ENCODE results near the gene ST8SIA6.
"Not testable (repeated sequence)": the region's sequence is repeated elsewhere in the genome, so short reads cannot be mapped to it uniquely, and the experiment has no call there.

The ST8SIA6 gene

DNA sequence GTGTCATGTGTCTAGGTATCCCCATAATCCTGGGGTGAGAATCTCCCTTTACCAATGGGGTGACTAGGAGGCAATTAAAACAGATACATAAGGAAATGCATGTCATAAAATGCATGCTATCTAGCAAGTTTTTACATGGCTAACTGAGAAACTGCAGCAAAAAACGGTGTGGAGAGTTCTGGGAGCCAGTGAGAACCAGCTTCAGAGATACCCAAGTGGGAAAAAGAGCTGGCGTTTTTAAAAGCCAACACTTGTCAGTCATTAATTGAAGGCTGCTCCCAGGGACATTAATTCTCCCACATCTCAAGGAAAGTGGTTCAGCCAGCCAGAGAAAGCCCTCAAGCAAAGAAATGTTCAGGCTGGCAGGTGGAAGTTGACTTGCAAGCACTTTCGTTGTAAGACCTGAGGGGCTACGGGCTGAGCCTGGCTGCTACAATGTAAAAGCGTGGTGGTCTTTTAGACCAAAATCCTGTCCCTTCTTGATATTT lies 28.1 kb downstream of the ST8SIA6 start:
- DNase-seq (ENCODE audit: low spot score), result no peak

DNA sequence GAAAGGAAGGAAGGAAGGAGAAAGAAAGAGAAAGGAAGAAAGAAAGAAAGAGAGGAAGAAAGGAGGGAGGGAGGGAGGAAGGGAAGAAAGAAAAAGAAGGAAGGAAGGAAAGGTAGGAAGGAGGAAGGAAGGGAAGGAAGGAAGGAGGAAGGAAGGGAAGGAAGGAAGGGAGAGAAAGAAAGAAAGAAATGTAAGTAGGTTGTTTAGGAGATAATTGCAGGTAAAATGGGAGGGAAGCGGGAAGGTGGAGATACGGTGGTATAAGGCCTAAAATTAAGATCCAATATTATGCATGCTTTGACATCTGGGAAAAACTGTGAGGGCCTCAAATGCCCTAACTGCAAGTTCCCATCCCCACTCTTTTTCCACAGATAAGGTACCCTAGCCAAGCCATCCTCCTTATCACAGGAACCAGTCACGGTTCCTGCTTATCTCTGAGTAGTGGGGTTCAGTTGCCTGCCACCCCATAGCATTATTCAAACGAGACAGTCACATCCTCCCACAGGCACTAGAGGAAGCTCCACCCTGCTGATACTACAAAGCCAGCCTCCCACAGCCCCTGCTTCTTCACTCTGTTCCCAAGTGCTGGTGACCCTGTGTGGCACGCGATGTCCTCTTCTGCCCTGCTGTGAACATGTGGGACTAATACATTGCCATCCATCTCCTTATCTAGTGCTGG lies 28.7 kb downstream of the ST8SIA6 start:
- peak; percentile 9 for DNase-seq (ENCODE audit: low spot score)

DNA sequence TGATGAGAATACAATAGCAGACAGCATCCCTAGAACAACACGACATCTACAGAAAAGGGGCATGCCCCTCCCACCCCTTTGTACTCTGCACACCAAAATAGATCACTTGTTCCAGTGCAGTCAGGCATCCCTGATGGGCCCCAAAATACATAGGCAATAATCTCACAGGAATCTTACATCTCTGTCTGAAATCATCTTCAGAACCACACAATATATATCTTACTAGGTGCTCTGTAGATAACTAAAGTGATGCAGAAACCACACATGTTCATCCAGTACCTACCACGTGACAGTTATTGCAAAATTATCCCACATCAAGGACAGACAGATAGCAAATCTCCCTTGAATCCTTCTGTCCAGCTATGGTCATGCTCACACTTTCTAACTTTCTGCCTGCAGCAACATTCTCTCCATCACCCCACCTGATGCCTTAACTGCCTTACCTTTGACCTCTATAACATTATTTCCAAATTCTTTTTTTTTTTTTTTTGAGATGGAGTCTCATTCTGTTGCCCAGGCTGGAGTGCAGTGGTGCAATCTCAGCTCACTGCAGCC lies 30.7 kb downstream of the ST8SIA6 start:
- DNase-seq (ENCODE audit: low spot score), result no peak

DNA sequence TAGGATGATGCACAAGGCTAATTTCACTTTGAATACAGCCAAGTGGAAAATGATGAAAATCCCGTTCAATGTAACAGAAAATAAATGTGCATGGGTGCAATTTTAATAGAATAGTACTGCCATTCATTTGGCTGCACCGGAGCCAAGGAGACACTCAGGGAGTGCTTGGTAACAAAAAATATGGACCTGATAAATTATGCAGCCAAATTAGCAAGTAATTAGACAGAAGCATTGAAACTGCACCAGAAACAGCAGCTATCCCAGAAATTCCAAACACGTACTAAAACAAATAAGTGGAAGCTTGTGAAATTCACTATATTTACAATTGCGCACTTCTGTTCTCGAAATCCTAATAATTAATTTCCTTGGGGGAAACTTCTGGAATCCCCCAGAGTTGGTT lies 31.5 kb downstream of the ST8SIA6 start:
- no peak for DNase-seq (ENCODE audit: low spot score)

DNA sequence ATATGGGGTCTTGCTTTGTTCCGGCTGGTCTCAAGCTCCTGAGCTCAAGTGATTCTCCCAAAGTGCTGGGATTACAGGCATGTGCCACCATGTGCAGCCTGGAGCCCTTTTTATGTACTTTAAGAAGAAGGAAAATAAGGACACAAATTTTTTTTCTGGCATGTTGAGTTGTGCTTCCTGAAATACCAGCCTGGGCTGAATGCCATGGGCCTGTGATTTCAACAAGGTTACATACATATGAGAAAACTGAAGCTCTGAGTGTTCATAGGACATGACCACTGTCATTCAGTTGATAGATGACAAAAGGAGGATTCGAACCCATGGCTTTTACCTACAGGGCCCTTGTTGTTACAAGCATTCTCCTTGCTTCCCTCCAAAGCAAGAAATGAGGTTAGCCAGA lies 36.1 kb downstream of the ST8SIA6 start:
- no peak for DNase-seq (ENCODE audit: low spot score)

DNA sequence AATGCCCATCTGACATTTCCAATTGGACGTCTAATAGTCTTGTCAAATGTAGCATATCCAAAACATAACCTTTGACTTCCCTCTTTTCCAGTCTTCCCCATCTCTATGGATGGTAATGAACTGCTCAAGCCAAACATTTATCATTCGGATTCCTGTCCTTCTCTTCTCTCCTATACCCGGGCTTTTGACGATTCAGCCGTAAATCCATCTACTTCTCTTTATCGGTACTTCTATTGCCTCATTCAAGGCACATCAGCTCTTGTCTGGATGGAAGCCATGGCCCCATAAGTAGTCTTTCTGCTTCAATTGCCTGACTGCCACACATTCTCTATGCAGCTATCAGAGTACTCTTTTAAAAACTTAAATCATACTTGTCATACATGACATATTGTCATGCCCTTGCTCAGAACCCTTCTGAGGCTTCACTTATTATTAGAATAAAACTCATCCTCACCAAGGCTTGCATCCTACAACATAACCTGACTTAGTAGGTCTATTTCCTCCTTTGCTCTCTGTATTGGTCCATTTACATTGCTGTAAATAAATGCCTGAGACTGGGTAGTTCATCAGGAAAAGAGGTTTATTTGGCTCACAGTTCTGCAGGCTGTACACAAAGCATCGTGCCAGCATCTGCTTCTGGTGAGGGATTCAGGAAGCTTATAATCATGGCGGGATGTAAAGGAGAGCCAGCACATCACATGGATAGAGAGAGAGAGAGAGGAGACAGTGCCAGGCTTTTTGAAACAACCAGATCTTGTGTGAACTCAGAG lies 37.8 kb downstream of the ST8SIA6 start:
- DNase-seq (ENCODE audit: low spot score), result no peak

DNA sequence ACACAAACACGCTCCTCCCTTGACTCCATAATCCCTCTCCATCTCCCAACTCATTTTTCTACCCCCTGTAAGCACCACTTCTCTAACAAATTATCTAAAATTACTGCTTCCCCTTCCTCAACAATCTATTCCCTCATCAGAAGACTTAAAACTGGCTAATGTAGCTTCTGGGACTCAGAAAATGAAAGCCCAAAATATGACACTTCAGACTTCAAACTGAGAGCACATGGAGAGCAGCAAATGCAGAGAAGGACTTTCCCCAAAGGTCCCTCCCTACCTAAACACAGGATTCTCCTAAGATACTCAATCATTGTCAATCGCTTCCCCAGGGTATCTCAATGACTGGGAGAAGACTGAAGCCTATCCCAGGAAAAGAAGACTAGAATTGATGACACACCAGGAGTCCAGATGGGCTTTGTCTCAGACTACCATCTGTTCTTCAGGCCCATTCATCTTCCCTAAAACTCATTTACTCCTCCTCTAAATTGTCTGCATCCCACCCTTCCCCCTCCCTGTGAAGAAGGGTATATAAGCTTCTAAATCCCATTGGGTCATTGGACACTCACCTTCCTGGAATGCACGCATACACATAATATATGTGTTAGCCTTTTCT lies 39.2 kb downstream of the ST8SIA6 start:
- no peak for DNase-seq (ENCODE audit: low spot score)

DNA sequence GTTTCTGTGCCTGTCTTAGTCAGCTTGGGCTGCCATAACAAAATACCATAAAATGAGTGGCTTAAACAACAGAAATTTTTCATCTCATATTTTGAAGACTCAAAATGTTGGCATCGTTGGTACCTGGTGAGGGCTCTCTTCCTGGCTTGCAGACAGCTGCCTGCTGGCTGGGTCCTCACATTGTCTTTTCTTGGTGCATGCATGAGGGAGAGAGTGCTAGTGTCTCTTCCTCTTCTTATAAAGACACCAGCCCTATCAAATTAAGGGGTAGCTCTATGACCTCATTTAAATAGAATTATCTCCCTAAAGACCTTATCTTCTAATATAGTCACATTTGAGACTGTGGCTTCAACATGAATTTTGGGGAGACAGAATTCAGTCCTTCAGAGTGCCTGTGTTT lies 39.9 kb downstream of the ST8SIA6 start:
- no peak for DNase-seq (ENCODE audit: low spot score)

DNA sequence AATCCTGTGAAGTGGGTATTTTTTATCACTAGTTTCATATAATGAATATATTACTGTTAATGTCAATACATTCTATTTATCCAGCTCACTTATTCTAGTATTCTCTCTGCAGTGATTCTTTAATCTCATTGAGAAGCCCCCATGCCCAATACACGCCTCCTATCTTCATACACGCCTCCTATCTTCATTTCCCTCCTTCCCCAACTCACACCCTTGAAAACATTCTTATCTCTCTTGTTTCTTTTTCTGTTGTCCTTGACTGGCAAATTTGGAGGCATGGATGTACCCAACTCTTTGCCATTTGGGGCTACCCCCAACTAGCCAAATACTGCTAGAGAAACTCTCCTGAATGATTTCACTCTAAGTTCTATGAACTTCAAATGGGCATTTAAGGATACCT lies 40.5 kb downstream of the ST8SIA6 start:
- DNase-seq (ENCODE audit: low spot score), result no peak

DNA sequence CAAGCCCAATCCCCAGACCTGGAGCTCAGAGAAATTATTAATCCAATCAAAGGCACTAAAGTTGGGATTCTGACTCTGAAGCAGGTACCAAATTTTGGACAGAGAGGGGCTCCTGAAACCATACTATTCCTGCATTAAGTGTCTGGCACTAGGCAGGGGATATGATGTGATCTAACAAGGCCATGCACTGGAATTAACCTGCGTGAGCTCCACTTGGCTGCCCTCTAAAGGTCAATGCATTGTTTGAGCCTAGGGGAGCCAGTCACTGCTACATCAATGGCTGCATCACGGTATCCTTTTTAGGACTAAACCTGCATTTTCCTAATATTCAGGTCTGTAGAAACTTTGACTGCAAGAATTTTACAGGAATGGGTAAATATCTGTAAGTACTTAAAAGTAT lies 42.1 kb downstream of the ST8SIA6 start:
- DNase-seq (ENCODE audit: low spot score), result no peak

DNA sequence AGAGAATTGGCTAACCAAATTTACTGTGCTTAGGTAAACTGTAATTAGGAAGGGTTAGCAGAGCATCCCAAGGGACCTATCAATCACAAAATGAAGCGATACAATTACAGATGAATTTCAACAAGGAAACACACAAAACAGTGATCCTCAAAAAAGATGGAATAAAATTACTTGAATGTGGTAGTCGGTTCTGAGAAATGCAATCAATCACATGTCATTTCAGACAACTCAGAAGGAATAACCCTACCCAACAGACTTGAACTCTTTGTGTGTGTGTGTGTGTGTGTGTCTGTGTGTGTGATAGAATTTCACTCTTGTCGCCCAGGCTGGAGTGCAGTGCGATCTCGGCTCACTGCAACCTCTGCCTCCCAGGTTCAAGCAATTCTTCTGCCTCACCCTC lies 43.5 kb downstream of the ST8SIA6 start:
- DNase-seq (ENCODE audit: low spot score), result no peak

DNA sequence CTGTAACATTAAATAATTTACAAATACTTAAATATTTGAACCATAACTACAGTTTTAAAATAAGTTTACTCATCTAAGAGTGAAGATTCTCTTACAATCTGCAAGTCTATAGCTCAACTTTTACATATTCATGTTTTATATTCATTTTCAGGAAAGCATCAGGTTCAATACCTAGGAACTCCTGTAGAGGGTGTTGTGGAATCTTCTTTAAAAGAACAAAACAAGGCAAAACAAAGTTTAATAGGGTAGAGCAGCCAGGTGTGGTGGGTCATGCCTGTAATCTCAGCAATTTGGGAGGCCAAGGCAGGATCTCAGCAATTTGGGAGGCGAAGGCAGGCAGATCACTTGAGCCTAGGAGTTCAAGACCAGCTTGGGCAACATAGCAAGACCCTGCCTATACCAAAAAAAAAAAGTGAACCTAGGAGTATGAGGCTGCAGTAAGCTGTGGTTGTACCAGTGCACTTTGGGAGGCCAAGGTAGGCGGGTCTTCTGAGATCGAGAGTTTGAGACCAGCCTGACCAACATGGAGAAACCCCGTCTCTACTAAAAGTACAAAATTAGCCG lies 45.1 kb downstream of the ST8SIA6 start:
- peak; percentile 37 for DNase-seq (ENCODE audit: low spot score)

DNA sequence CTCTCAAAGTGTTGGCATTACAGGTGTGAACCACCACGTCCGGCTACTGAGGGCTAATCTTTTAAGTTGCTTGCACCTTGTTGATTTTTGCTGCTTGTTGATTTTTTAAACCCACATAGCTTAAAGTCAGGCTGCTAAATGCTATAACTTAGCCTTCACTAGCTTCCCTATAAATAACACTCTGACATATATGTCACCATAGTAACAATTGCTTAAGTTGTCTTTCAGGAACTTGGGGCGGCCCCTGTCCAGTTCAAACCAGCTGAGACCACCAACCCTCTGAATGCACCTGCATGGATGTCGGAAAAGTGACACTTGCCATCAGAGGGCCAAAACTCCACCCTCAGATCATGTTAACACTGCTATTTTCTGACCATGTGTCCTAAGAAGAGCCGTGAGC lies 47.3 kb downstream of the ST8SIA6 start:
- no peak for DNase-seq (ENCODE audit: low spot score)

DNA sequence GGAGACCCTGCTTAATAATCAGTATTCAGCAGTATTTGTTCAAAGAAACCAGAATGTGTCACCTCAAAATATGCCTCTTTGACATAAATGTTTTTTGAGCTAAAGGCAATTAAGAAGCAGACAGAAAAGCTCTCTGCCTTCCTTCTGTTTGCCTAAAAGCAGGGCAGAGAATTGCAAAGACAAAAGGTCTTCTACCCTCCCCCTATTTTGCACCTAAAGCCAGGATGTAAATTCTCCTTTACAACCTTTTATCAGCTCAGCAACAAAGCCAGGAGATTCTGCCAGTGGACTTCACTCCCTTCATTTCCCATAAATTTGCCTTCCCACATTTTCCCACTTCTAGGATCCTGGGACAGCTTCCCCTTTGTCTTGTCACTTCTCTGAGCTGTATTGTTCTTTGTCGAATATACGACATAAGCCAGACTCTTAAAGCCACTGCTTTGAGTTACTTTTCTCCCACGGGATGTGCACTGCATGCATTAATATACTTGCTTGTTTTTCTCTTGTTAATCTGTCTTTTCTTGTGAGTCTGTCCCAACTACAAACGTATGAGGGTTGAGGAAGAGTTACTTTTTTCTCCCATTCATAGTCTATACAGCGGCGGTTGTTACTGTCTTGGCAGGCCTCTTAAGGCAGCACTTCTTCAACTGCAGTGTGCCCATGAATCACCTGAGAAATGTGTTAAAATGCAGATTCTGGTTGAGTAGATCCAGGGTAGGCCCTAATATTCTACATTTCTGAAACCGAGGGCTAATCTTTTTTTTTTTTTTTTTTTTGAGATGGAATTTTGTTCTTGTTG lies 48.2 kb downstream of the ST8SIA6 start:
- no peak for DNase-seq (ENCODE audit: low spot score)

DNA sequence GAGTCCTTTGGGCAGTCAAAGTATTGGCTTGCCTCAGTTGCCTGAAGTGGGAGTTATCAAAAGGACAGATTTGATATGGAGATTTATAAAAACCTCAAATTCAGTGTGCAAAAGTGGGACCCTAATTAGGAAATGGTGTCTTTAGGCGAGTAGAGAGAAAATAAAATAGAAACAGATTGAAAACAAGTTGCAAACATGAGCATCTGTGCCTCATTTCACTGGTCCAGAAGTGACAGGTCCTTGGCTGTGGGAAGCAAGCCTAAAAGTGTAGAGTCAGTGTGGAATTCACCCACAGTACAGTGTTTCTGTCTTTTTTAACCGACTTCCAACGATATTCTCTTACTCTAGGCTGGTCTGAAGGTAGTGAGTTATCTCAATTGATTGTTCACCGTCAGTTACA lies 51.2 kb downstream of the ST8SIA6 start:
- no peak for DNase-seq (ENCODE audit: low spot score)

DNA sequence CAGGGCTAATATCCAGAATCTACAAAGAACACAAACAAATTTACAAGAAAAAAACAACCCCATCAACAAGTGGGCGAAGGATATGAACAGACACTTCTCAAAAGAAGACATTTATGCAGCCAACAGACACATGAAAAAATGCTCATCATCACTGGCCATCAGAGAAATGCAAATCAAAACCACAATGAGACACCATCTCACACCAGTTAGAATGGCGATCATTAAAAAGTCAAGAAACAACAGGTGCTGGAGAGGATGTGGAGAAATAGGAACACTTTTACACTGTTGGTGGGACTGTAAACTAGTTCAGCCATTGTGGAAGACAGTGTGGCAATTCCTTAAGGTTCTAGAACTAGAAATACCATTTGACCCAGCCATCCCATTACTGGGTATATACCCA lies 52.4 kb downstream of the ST8SIA6 start:
- DNase-seq (ENCODE audit: low spot score), result not testable (repeated sequence)

DNA sequence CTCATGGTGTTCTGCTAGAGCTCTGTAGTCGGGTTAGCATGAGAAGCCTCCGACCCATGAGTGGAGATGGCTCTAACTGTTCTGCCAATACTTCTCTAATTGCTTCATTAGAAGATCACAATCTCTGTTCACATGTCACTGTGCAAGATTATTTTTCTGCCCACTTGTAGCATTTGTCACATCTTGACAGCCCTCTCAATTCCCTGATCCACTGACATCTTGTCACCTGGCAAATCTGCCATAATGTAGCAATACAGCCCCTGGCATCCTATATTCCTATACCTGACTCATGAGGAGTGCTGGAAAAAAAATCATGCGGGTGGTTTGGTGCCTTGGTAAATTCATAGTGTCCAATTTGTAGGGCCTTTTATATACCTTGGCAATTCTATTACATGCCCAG lies 58.4 kb downstream of the ST8SIA6 start:
- DNase-seq (ENCODE audit: low spot score), result no peak

DNA sequence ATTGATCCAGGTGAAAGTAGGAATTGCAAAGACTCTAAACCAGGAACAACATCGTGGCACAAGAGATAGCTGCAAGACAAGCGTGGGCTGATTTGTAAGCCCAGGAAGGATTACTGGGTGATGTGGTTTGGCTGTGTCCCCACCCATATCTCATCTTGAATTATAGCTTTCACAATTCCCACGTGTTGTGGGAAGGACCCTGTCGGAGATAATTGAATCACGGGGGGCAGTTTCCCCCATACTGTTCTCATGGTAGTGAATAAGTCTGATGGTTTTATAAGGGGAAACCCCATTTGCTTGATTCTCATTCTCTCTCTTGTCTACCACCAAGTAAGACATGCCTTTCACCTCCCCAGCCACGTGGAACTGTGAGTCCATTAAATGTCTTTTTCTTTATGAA lies 59.5 kb downstream of the ST8SIA6 start:
- DNase-seq (ENCODE audit: low spot score), result no peak

DNA sequence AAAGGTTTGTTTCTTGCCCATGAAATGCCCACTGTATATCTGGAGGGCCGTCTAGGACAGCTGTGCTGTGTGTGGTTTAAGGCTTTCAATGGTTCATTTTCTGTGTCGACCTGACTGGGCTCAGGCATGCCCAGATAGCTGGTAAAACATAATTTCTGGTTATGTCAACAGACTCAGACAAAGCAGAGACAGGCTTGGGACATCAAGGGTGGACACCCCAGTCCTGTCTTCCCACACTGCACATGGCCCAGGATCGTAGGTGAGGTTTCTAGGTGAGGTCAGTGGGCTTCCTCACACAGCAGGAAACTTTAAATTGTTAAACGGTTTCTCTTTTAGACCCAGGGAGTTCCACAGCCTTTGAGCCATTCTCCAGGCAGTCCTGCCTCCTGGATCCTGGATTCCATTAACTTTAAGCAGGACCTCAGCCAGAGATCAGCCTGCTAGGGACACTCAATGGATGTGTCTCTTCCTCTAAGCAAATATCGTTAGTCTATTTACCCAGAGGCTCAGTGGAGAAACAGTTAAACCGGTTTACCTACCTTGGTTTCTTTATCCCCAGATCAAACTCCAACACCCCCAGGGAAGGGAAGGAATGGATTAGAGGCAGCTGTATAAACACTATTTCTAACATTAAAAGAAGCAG lies 66.4 kb downstream of the ST8SIA6 start:
- no peak for DNase-seq (ENCODE audit: low spot score)

DNA sequence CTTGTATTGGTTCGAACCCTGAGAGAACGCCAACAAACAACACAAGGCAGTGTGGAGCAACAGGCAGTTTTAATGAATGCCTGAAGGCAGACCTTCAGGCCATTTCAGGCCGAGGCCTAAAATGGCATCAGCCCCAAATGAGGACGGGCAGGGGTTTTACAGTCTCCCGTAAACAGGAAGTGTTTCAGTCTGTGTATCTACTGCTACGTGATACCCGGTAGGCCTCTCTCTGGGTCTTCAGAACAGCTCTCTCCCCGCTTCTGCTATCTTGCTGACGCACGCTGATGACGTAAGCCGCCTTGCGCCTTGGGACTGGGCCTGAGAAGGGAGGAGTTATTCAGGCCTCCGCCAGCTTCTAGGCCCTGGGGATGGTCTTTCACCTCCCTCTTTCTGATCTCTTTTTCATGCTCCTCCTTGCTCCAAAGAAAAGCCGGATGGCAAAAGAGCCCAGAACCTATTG lies 67.7 kb downstream of the ST8SIA6 start:
- no peak for DNase-seq (ENCODE audit: low spot score)

DNA sequence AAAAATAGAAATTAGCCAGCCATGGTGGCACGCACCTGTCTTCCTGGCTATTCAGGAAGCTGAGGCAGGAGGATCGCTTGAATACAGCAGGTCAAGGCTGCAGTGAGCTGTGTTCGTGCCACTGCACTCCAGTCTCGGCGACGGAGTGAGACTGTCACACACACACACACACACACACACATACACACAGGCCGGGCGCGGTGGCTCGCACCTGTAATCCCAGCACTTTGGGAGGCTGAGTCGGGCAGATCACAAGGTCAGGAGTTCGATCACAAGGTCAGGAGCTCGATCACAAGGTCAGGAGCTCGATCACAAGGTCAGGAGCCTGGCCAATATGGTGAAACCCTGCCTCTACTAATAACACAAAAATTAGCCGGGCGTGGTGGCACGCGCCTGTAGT lies 68.4 kb downstream of the ST8SIA6 start:
- no peak for DNase-seq (ENCODE audit: low spot score)

Data from activated CD4-positive, alpha-beta T cell treated with anti-CD3 and anti-CD28 coated beads, Interleukin-2, Interleukin-4, amounts not matched to agents 100 ng/mL and 50 ng/mL, durations not matched to agents 16 hours and 8 hours (primary cell).